Kidney (tissue), 14 donors: Measurements from ENCODE around the gene GPC3. TPM values are rescaled to one million over a fixed set of nuclear protein-coding genes. Genes with fewer than 3 reads are reported as not detected.
A peak's percentile ranks its signal among the peaks of the same experiment; 100 is the strongest.

Experiments
- DNase-seq, 5 donors: peaks; one replicate each; pipeline ENCODE4 v3.0.0-alpha.2; 2013 to 2020
- FAIRE-seq: peaks from 2 replicates; lab custom pipeline; 2012; peaks lifted over from hg19 to GRCh38; lab: Jason Lieb, UNC
- H3K27ac ChIP-seq, 2 donors: one replicate each; pipeline ENCODE4 v1.7.0; 2013; ENCODE audit warnings: low read depth in 2 of 2, low read length in 2 of 2, inconsistent platforms in 1 of 2
- H3K27me3 ChIP-seq: one replicate; pipeline ENCODE4 v1.7.1; 2013; ENCODE audit warnings: low read length, inconsistent platforms; ENCODE audit not compliant: control insufficient read depth, insufficient read depth
- H3K36me3 ChIP-seq, 3 donors: one replicate each; pipeline versions ENCODE4 v1.7.0 to v1.7.1; 2013; ENCODE audit warnings: low read length in 3 of 3, control low read depth in 1 of 3, inconsistent platforms in 1 of 3; ENCODE audit not compliant: insufficient read depth in 3 of 3, control insufficient read depth in 2 of 3
- H3K4me1 ChIP-seq, 3 donors: one replicate each; pipeline versions ENCODE4 v1.7.0 to v1.7.1; 2013; ENCODE audit warnings: low read length in 3 of 3, inconsistent platforms in 1 of 3, low read depth in 1 of 3; ENCODE audit not compliant: control insufficient read depth in 2 of 3, insufficient read depth in 2 of 3
- H3K4me3 ChIP-seq, 3 donors: one replicate each; pipeline versions ENCODE4 v1.7.0 to v1.8.1; 2013; ENCODE audit warnings: low read length in 3 of 3, control low read depth in 1 of 3, inconsistent platforms in 1 of 3
- H3K9ac ChIP-seq, 3 donors: one replicate each; pipeline versions ENCODE4 v1.7.0 to v1.7.1; 2013; ENCODE audit warnings: low read length in 3 of 3, control low read depth in 1 of 3, inconsistent platforms in 1 of 3
- H3K9me3 ChIP-seq, 3 donors: one replicate each; pipeline versions ENCODE4 v1.7.0 to v1.7.1; 2013; ENCODE audit warnings: low read length in 3 of 3, control low read depth in 1 of 3, inconsistent platforms in 1 of 3; ENCODE audit not compliant: control insufficient read depth in 2 of 3, insufficient read depth in 1 of 3
- CTCF ChIP-seq: IDR thresholded peaks from 3 replicates; pipeline ENCODE4 v1.5.1; 2012; ENCODE audit warnings: mild to moderate bottlenecking, moderate library complexity, borderline replicate concordance; ENCODE audit not compliant: insufficient read depth; ENCODE audit errors: extremely low read depth
- intact Hi-C: fragments of 100-400 bp; cut with DNase I; formaldehyde crosslinking; loops from one replicate; pipeline ENCODE4 v1.11.1; 2022
- polyA plus RNA-seq: library from polyadenylated mRNA; stranded (reverse); fragments of 350-450 nt; fragmentation: Illumina TruSeq; extraction: RNeasy Lipid Tissue Mini Kit (QIAGEN cat#74804); gene quantifications from one replicate; pipeline ENCODE4 v1.2.3, GENCODE V29; 2014; ENCODE audit warnings: low read depth, low replicate concordance; ENCODE audit not compliant: insufficient read depth
- total RNA-seq: library from RNA; stranded (reverse); fragmentation: NEBNext Ultra II Directional; extraction: Animal tissue kit (Norgen Biotek cat#: 25700); gene quantifications from one replicate; pipeline ENCODE4 v1.2.1, GENCODE V29; 2021
- donor health status: control.
- donor health status: control.
- donor health status: control.
- donor health status: control.
- donor health status: control.
- donor health status: DM: yes; HTN: yes; CAD: no.
- donor health status: Normal renal cell carcinoma (clear cell type).

The GPC3 gene
- total and polyA plus RNA-seq, 2 donors from 2014 or later, result 43.0 to 52.5 TPM

- FAIRE-seq (no peak), DNase-seq (no peak)
- no peaks in the 10 kb centered on the region for H3K36me3 ChIP-seq
- TF ChIP-seq CTCF, result no peak
- no peaks in the 10 kb centered on the region for H3K9me3 ChIP-seq
- intact Hi-C loops, result no loop called here
- no peak overlapping the region for H3K9ac ChIP-seq
- no peak overlapping the region for H3K27ac ChIP-seq
- no peaks in the 10 kb centered on the region for H3K27me3 ChIP-seq
- H3K4me3 ChIP-seq, result no peak overlapping the region
- H3K4me1 ChIP-seq, result no peaks in the 10 kb centered on the region
These were observed 21.2 kb upstream of the GPC3 start for GRCh38 chrX:134006484-134007161.

GRCh38 chrX:134004084-134004483 is 18.7 kb upstream of the GPC3 start:
- Histone ChIP-seq H3K9me3 (no peaks in the 10 kb centered on the region), H3K9ac (no peak overlapping the region), H3K4me1 (no peaks in the 10 kb centered on the region), H3K4me3 (no peak overlapping the region), H3K27me3 (no peaks in the 10 kb centered on the region), H3K27ac (no peak overlapping the region), H3K36me3 (no peaks in the 10 kb centered on the region)
- intact Hi-C loops, result no loop called here
- no peak for DNase-seq
- FAIRE-seq, result no peak
- no peak for TF ChIP-seq CTCF

GRCh38 chrX:134002921-134003615 is 17.7 kb upstream of the GPC3 start:
- FAIRE-seq (no peak), DNase-seq (peak in 1 of 5 donors; percentile 42)
- Histone ChIP-seq H3K4me1 (no peaks in the 10 kb centered on the region), H3K27ac (no peak overlapping the region), H3K9me3 (no peaks in the 10 kb centered on the region), H3K9ac (no peak overlapping the region), H3K27me3 (no peaks in the 10 kb centered on the region), H3K4me3 (no peak overlapping the region), H3K36me3 (no peaks in the 10 kb centered on the region)
- intact Hi-C loops, result no loop called here
- TF ChIP-seq CTCF, result no peak
